ENCODE measurements around the gene RAB14.

The RAB14 gene

GRCh38 chr9:121201045-121201737, 478 bp downstream of the RAB14 start:
- Histone ChIP-seq H3K9me3 (ENCODE audit: low read depth, low read length) (no peaks in the 10 kb centered on the region), H3K36me3 (ENCODE audit: insufficient read depth, low read length) (no peaks in the 10 kb centered on the region; the same call in 1 of the 2 replicates), H3K27ac (peak overlapping the region; percentile 69; the same call in 1 of the 2 replicates), H3K4me3 (peak overlapping the region; percentile 77), H3K9ac (ENCODE audit: insufficient read length) (peak overlapping the region; percentile 89)
- TF ChIP-seq FOXP2 (optimal IDR thresholded peaks at IDR 0.05; ENCODE audit: control extremely low read depth, extremely low read length, insufficient read depth), result no peak
- TF ChIP-seq EZH2 (IDR thresholded peaks at IDR 0.05), result no peak
- no peak for TF ChIP-seq POLR2AphosphoS5 (IDR thresholded peaks at IDR 0.05; ENCODE audit: borderline replicate concordance, low read depth, low read length)
- DNase-seq (ENCODE audit: low read depth, low spot score), result no peak

GRCh38 chr9:121200356-121200755, 1.3 kb downstream of the RAB14 start:
- TF ChIP-seq POLR2AphosphoS5 (IDR thresholded peaks at IDR 0.05; ENCODE audit: borderline replicate concordance, low read depth, low read length) (no peak), FOXP2 (optimal IDR thresholded peaks at IDR 0.05; ENCODE audit: control extremely low read depth, extremely low read length, insufficient read depth) (no peak), EZH2 (IDR thresholded peaks at IDR 0.05) (no peak)
- Histone ChIP-seq H3K4me3 (peak overlapping the region; percentile 77), H3K27ac (no peak overlapping the region), H3K36me3 (ENCODE audit: insufficient read depth, low read length) (no peaks in the 10 kb centered on the region; the same call in 1 of the 2 replicates), H3K9me3 (ENCODE audit: low read depth, low read length) (no peaks in the 10 kb centered on the region), H3K9ac (ENCODE audit: insufficient read length) (peak overlapping the region; percentile 89)
- no peak for DNase-seq (ENCODE audit: low read depth, low spot score)

GRCh38 chr9:121199921-121200320, 1.7 kb downstream of the RAB14 start:
- DNase-seq (ENCODE audit: low read depth, low spot score), result no peak
- TF ChIP-seq POLR2AphosphoS5 (IDR thresholded peaks at IDR 0.05; ENCODE audit: borderline replicate concordance, low read depth, low read length) (no peak), FOXP2 (optimal IDR thresholded peaks at IDR 0.05; ENCODE audit: control extremely low read depth, extremely low read length, insufficient read depth) (no peak), EZH2 (IDR thresholded peaks at IDR 0.05) (no peak)
- H3K9ac ChIP-seq (ENCODE audit: insufficient read length), result peak overlapping the region; percentile 89
- H3K27ac ChIP-seq, result no peak overlapping the region
- no peaks in the 10 kb centered on the region; the same call in 1 of the 2 replicates for H3K36me3 ChIP-seq (ENCODE audit: insufficient read depth, low read length)
- peak overlapping the region; percentile 77 for H3K4me3 ChIP-seq
- no peaks in the 10 kb centered on the region for H3K9me3 ChIP-seq (ENCODE audit: low read depth, low read length)

- no peak for DNase-seq (ENCODE audit: low read depth, low spot score)
- Histone ChIP-seq H3K36me3 (ENCODE audit: insufficient read depth, low read length) (no peaks in the 10 kb centered on the region; the same call in 1 of the 2 replicates), H3K9ac (ENCODE audit: insufficient read length) (peak overlapping the region; percentile 89), H3K9me3 (ENCODE audit: low read depth, low read length) (no peaks in the 10 kb centered on the region), H3K4me3 (peak overlapping the region; percentile 77), H3K27ac (no peak overlapping the region)
- no peak for TF ChIP-seq EZH2 (IDR thresholded peaks at IDR 0.05)
- no peak for TF ChIP-seq FOXP2 (optimal IDR thresholded peaks at IDR 0.05; ENCODE audit: control extremely low read depth, extremely low read length, insufficient read depth)
- TF ChIP-seq POLR2AphosphoS5 (IDR thresholded peaks at IDR 0.05; ENCODE audit: borderline replicate concordance, low read depth, low read length), result no peak
These were observed 3.1 kb downstream of the RAB14 start for GRCh38 chr9:121198512-121199042.

GRCh38 chr9:121197132-121197531, 4.5 kb downstream of the RAB14 start:
- Histone ChIP-seq H3K9ac (ENCODE audit: insufficient read length) (no peak overlapping the region), H3K36me3 (ENCODE audit: insufficient read depth, low read length) (peaks cover 2% of the 10 kb centered on the region; the same call in 1 of the 2 replicates), H3K27ac (0 out of 2 replicates have a peak overlapping the region, but pooled peaks have one; percentile 15), H3K9me3 (ENCODE audit: low read depth, low read length) (no peaks in the 10 kb centered on the region), H3K4me3 (no peak overlapping the region)
- TF ChIP-seq POLR2AphosphoS5 (IDR thresholded peaks at IDR 0.05; ENCODE audit: borderline replicate concordance, low read depth, low read length) (no peak), EZH2 (IDR thresholded peaks at IDR 0.05) (no peak), FOXP2 (optimal IDR thresholded peaks at IDR 0.05; ENCODE audit: control extremely low read depth, extremely low read length, insufficient read depth) (no peak)
- DNase-seq (ENCODE audit: low read depth, low spot score), result no peak

- Histone ChIP-seq H3K4me3 (peak overlapping the region; percentile 15), H3K9ac (ENCODE audit: insufficient read length) (peak overlapping the region; percentile 52), H3K9me3 (ENCODE audit: low read depth, low read length) (no peaks in the 10 kb centered on the region), H3K27ac (peak overlapping the region; percentile 7; the same call in 1 of the 2 replicates), H3K36me3 (ENCODE audit: insufficient read depth, low read length) (peaks cover 4% of the 10 kb centered on the region; the same call in 1 of the 2 replicates)
- no peak for DNase-seq (ENCODE audit: low read depth, low spot score)
- TF ChIP-seq EZH2 (IDR thresholded peaks at IDR 0.05) (no peak), FOXP2 (optimal IDR thresholded peaks at IDR 0.05; ENCODE audit: control extremely low read depth, extremely low read length, insufficient read depth) (no peak), POLR2AphosphoS5 (IDR thresholded peaks at IDR 0.05; ENCODE audit: borderline replicate concordance, low read depth, low read length) (no peak)
These were observed 5.3 kb downstream of the RAB14 start for GRCh38 chr9:121196389-121196788.

- Histone ChIP-seq H3K36me3 (ENCODE audit: insufficient read depth, low read length) (peaks cover 4% of the 10 kb centered on the region; the same call in 1 of the 2 replicates), H3K9me3 (ENCODE audit: low read depth, low read length) (no peaks in the 10 kb centered on the region), H3K4me3 (no peak overlapping the region), H3K27ac (0 out of 2 replicates have a peak overlapping the region, but pooled peaks have one; percentile 33), H3K9ac (ENCODE audit: insufficient read length) (peak overlapping the region; percentile 39)
- no peak for TF ChIP-seq FOXP2 (optimal IDR thresholded peaks at IDR 0.05; ENCODE audit: control extremely low read depth, extremely low read length, insufficient read depth)
- no peak for TF ChIP-seq POLR2AphosphoS5 (IDR thresholded peaks at IDR 0.05; ENCODE audit: borderline replicate concordance, low read depth, low read length)
- no peak for TF ChIP-seq EZH2 (IDR thresholded peaks at IDR 0.05)
- no peak for DNase-seq (ENCODE audit: low read depth, low spot score)
These were observed 6.9 kb downstream of the RAB14 start for GRCh38 chr9:121194730-121195129.

- Histone ChIP-seq H3K4me3 (no peak overlapping the region), H3K27ac (no peak overlapping the region), H3K9ac (ENCODE audit: insufficient read length) (no peak overlapping the region), H3K9me3 (ENCODE audit: low read depth, low read length) (no peaks in the 10 kb centered on the region), H3K36me3 (ENCODE audit: insufficient read depth, low read length) (peaks cover 4% of the 10 kb centered on the region; the same call in 1 of the 2 replicates)
- DNase-seq (ENCODE audit: low read depth, low spot score), result no peak
- TF ChIP-seq POLR2AphosphoS5 (IDR thresholded peaks at IDR 0.05; ENCODE audit: borderline replicate concordance, low read depth, low read length) (no peak), EZH2 (IDR thresholded peaks at IDR 0.05) (no peak), FOXP2 (optimal IDR thresholded peaks at IDR 0.05; ENCODE audit: control extremely low read depth, extremely low read length, insufficient read depth) (no peak)
These were observed 8.6 kb downstream of the RAB14 start for GRCh38 chr9:121192959-121193640.
